Lower leg skin (tissue), 4 donors: Measurements from ENCODE around the gene ZNF580. TPM values are rescaled to one million over a fixed set of nuclear protein-coding genes. Genes with fewer than 3 reads are reported as not detected.
A peak's percentile ranks its signal among the peaks of the same experiment; 100 is the strongest.

Source experiments
- DNase-seq, 2 donors: peaks; one replicate each; pipeline ENCODE4 v3.0.0-alpha.2; 2019; ENCODE audit warnings: low spot score in 2 of 2
- H3K4me3 ChIP-seq: fragments of 200-600 bp; sonication (generic); 2 replicates; pipeline ENCODE4 v1.5.1; 2017; ENCODE audit warnings: mild to moderate bottlenecking, low read depth; ENCODE audit not compliant: poor library complexity, severe bottlenecking
- CTCF ChIP-seq, 3 donors: fragments of 450-650 bp; IDR thresholded peaks; one replicate each; pipeline ENCODE4 v1.5.1; 2016; ENCODE audit warnings: antibody characterized with exemption in 3 of 3, mild to moderate bottlenecking in 3 of 3, moderate library complexity in 2 of 3
- POLR2A ChIP-seq, 2 donors: fragments of 450-650 bp; IDR thresholded peaks; one replicate each; pipeline ENCODE4 v1.6.1; 2016 to 2017; ENCODE audit warnings: antibody characterized with exemption in 2 of 2, mild to moderate bottlenecking in 1 of 2, moderate library complexity in 1 of 2
- WGBS, 2 donors: methylation state at CpG; one replicate each; pipeline ENCODE4 v1.1.5; 2018; 5-methylcytosine and 5-hydroxymethylcytosine counted together
- intact Hi-C: fragments of 100-400 bp; cut with DNase I; formaldehyde crosslinking; loops from one replicate; pipeline ENCODE4 v1.15.0; 2023; ENCODE audit warnings: low total_unique reads
- total RNA-seq, 4 donors: library from RNA; depleted of rRNA; stranded (reverse); fragments of >200 nt; gene quantifications; one replicate each; pipeline ENCODE4 v1.1.0, GENCODE V29; 2016

ZNF580 gene
- total RNA-seq, 4 donors from 2014 or later: 14.1 to 38.0 (median 22.9) TPM

- peak in 2 of 3 donors; percentile 37 to 71 for TF ChIP-seq CTCF (IDR thresholded peaks at IDR 0.05)
- no peak for TF ChIP-seq POLR2A (IDR thresholded peaks at IDR 0.05)
- peak; percentile 95 to 97 for DNase-seq
- 17 to 28% methylated on average over 3 of the region's 3 CpGs for WGBS, 2 donors
- intact Hi-C loops: loop anchor here (5.0 kb wide), 1 partner anchor 115 kb away; no protein-coding TSS in a partner anchor
- no peak overlapping the region for H3K4me3 ChIP-seq
These were observed 8.4 kb upstream of the ZNF580 start for GRCh38 chr19:55632463-55632834.

- TF ChIP-seq CTCF (IDR thresholded peaks at IDR 0.05): no peak
- no peak overlapping the region for H3K4me3 ChIP-seq
- 76 to 83% methylated on average over 8 of the region's 8 CpGs for WGBS, 2 donors
- intact Hi-C loops: loop anchor here (5.0 kb wide), 1 partner anchor 117 kb away; no protein-coding TSS in a partner anchor
- DNase-seq: no peak
These were observed 6.9 kb upstream of the ZNF580 start for GRCh38 chr19:55633861-55634260.

GRCh38 chr19:55635334-55635717, 5.5 kb upstream of the ZNF580 start:
- H3K4me3 ChIP-seq: peak overlapping the region; percentile 100
- no peak for TF ChIP-seq POLR2A (IDR thresholded peaks at IDR 0.05)
- no peak for TF ChIP-seq CTCF (IDR thresholded peaks at IDR 0.05)
- 6 to 11% methylated on average over 9 of the region's 9 CpGs for WGBS, 2 donors
- intact Hi-C loops: no loop called here
- DNase-seq: no peak

- peak overlapping the region; percentile 100 for H3K4me3 ChIP-seq
- DNase-seq: no peak
- 54 to 63% methylated on average over 7 of the region's 7 CpGs for WGBS, 2 donors
- intact Hi-C loops: no loop called here
- no peak for TF ChIP-seq POLR2A (IDR thresholded peaks at IDR 0.05)
- TF ChIP-seq CTCF (IDR thresholded peaks at IDR 0.05): no peak
These were observed 4.9 kb upstream of the ZNF580 start for GRCh38 chr19:55635856-55636440.

GRCh38 chr19:55636723-55637122, 4.1 kb upstream of the ZNF580 start:
- 84 to 90% methylated on average over 4 of the region's 4 CpGs for WGBS, 2 donors
- H3K4me3 ChIP-seq: no peak overlapping the region
- intact Hi-C loops: no loop called here
- DNase-seq: no peak
- TF ChIP-seq POLR2A (IDR thresholded peaks at IDR 0.05): no peak
- TF ChIP-seq CTCF (IDR thresholded peaks at IDR 0.05): no peak

- 70 to 85% methylated on average over 9 to 11 of the region's 11 CpGs for WGBS, 2 donors
- DNase-seq: no peak
These were observed 3.3 kb upstream of the ZNF580 start for GRCh38 chr19:55637534-55637933.

More at GRCh38 chr19:55637534-55637933, 3.3 kb upstream of the ZNF580 start:
- no peak overlapping the region for H3K4me3 ChIP-seq
- no peak for TF ChIP-seq POLR2A (IDR thresholded peaks at IDR 0.05)
- no peak for TF ChIP-seq CTCF (IDR thresholded peaks at IDR 0.05)
- intact Hi-C loops: no loop called here
